ENCODE data around the gene SOX6.

Gene SOX6

DNA sequence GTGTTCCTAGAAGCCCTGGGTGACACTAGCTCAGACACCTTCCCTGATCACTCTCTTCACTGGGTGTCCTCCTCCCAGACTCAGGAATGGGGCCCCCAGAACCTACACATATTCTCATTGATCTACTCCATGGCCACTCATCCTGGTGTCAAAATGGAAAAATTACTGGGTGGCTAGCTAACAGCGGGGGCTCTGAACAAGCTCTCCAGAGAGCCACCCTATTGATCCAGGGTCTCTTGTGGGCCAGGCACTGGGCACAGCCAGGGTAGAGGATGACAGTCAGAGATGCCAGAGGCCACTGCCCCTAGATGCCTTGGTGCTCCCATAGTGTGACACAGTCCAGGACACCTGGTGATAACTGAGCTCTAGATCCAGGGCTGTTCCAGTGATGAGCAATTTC is 393.1 kb downstream of the SOX6 start:
- DNase-seq (ENCODE audit: low spot score) = no peak
- in situ Hi-C loops (cut with MboI; ENCODE audit: low pct_unique_long_range_greater_than_20kb, low sequenced_read_pairs, unreplicated experiment) = no loop called here
- TF ChIP-seq, protein P1, sequence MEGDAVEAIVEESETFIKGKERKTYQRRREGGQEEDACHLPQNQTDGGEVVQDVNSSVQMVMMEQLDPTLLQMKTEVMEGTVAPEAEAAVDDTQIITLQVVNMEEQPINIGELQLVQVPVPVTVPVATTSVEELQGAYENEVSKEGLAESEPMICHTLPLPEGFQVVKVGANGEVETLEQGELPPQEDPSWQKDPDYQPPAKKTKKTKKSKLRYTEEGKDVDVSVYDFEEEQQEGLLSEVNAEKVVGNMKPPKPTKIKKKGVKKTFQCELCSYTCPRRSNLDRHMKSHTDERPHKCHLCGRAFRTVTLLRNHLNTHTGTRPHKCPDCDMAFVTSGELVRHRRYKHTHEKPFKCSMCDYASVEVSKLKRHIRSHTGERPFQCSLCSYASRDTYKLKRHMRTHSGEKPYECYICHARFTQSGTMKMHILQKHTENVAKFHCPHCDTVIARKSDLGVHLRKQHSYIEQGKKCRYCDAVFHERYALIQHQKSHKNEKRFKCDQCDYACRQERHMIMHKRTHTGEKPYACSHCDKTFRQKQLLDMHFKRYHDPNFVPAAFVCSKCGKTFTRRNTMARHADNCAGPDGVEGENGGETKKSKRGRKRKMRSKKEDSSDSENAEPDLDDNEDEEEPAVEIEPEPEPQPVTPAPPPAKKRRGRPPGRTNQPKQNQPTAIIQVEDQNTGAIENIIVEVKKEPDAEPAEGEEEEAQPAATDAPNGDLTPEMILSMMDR (IDR thresholded peaks at IDR 0.05; ENCODE audit: extremely low read depth, insufficient read depth, missing control alignments) = no peak

DNA sequence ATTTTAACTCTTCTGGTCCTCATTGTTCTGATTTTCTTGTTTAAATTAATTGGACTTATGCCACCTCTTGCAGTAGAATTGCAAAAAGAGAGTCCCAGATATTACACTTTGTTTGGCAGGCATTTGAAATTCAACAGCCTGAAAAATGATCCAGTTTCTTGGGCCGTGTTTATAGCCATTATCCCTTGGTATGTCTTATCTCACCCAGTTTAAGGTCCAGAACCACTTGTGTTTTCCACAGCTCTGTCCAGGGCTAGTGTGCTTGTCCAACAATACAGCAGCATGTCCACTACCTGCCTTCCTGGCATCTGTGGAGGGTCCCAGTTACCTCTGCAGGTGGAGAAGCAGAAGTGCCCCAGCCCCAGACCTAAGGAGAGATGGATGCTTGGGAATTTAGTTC is 397.4 kb downstream of the SOX6 start:
- no peak for DNase-seq (ENCODE audit: low spot score)
- in situ Hi-C loops (cut with MboI; ENCODE audit: low pct_unique_long_range_greater_than_20kb, low sequenced_read_pairs, unreplicated experiment) = no loop called here
- TF ChIP-seq, protein P1 (IDR thresholded peaks at IDR 0.05; ENCODE audit: extremely low read depth, insufficient read depth, missing control alignments) = no peak

DNA sequence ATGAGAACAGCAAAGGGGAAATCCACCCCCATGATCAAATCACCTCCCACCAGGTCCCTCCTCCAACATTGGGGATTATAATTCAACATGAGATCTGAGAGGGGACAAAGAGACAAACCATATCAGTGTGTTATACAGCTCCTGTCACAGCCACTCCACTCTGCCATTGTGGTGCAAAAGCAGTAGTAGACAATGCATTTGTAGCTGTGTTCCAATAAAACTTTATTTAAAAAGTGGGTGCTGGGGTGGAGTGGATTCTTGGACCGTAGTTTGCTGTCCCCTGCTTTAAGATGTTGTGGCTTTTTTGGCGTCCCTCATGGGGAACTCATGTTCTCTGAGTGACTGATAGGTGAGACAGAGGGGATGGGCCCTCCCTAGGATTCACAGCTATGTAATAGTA is 399.1 kb downstream of the SOX6 start:
- no peak for DNase-seq (ENCODE audit: low spot score)
- TF ChIP-seq, protein P1 (IDR thresholded peaks at IDR 0.05; ENCODE audit: extremely low read depth, insufficient read depth, missing control alignments) = no peak
- in situ Hi-C loops (cut with MboI; ENCODE audit: low pct_unique_long_range_greater_than_20kb, low sequenced_read_pairs, unreplicated experiment) = no loop called here

DNA sequence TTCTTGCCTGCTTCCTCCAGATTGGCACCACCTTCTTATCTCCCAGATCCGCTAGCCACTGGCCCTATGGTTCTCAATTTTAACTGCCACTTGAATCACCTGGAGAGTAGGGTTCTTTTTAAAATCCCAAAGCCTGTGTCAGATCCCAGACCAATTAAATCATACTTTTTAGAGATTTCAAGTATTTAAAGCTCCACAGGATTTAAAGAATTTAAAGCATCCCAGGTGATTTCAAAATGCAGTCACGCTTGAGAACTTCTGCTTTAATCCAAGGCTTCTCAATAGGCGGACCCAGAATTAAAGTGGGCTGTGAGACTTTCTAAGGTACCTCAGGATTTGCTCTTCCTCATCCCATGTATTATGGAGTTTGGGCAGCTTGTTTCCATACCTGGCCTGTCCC is 400.0 kb downstream of the SOX6 start:
- TF ChIP-seq, protein P1 (IDR thresholded peaks at IDR 0.05; ENCODE audit: extremely low read depth, insufficient read depth, missing control alignments) = no peak
- in situ Hi-C loops (cut with MboI; ENCODE audit: low pct_unique_long_range_greater_than_20kb, low sequenced_read_pairs, unreplicated experiment) = no loop called here
- DNase-seq (ENCODE audit: low spot score) = no peak

DNA sequence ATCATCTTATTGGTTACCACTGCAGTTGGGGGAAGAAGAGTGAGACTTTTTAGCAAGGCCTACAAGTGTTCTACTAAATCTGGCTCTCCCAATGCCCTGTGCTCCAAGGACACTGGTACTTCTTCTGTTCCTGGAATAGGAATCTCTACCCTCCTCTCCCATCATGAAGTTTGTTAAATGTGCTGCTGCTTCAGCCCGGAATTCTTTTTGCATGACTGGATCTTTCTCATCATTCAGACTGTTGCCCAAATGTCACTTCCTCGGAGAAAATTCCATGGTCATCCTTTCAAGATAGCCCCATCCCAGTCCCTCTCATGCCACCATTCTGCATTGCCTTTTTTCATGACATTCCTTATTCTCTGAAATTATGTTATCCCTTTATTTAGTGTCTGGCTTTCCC is 400.8 kb downstream of the SOX6 start:
- no peak for DNase-seq (ENCODE audit: low spot score)
- in situ Hi-C loops (cut with MboI; ENCODE audit: low pct_unique_long_range_greater_than_20kb, low sequenced_read_pairs, unreplicated experiment) = no loop called here
- TF ChIP-seq, protein P1 (IDR thresholded peaks at IDR 0.05; ENCODE audit: extremely low read depth, insufficient read depth, missing control alignments) = no peak

DNA sequence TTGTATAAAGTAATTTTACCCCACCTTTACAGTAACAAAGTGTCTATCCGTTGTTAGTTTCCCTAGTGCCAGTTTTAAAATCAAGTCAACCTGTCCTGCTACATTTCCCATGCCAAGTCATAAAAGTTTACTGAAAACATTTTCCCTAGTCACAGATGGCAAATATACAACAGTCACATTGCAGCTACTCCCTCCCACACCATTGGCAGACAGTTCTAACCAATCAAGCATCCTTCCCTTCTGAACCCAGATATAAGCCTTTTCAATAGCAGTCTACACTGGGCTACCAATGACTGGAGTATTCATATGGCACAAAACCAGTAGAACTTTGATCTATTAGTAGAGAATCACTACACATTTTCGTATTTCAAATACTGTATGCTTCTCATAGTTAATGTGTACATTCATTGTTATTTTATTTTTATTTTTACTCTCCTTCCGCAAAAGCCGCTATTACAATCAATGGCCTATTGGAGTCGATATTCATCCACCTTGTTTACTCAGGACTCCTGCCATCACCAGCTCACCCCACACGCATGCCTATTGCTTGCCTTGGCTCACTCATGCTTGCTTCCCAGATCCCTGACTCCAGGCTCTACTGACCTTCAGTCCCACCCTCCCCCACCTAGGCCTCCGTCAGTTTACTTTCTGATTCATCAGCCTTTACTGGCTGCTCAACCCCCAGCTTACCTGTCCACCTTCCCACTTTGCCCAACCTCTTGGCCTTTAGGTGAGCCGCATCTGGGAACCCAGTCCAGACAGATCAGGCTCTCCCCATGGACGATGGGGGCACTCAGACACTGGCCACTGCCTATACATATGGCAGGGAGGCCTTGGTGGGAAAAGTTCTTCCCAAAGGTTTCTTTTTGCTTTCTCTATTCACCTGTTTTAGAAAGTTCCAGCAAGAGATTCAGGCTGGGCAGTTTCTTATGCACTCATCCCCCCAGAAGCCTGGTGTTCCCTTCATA is 408.4 kb downstream of the SOX6 start:
- in situ Hi-C loops (cut with MboI; ENCODE audit: low pct_unique_long_range_greater_than_20kb, low sequenced_read_pairs, unreplicated experiment) = no loop called here
- TF ChIP-seq, protein P1 (IDR thresholded peaks at IDR 0.05; ENCODE audit: extremely low read depth, insufficient read depth, missing control alignments) = no peak
- no peak for DNase-seq (ENCODE audit: low spot score)

Measured in GM13977 (cell line).